ENCODE results near the gene SCN4A.

GRCh38 chr17:63929860-63930766 is 42.6 kb downstream of the SCN4A start:
- TF ChIP-seq, protein P1, sequence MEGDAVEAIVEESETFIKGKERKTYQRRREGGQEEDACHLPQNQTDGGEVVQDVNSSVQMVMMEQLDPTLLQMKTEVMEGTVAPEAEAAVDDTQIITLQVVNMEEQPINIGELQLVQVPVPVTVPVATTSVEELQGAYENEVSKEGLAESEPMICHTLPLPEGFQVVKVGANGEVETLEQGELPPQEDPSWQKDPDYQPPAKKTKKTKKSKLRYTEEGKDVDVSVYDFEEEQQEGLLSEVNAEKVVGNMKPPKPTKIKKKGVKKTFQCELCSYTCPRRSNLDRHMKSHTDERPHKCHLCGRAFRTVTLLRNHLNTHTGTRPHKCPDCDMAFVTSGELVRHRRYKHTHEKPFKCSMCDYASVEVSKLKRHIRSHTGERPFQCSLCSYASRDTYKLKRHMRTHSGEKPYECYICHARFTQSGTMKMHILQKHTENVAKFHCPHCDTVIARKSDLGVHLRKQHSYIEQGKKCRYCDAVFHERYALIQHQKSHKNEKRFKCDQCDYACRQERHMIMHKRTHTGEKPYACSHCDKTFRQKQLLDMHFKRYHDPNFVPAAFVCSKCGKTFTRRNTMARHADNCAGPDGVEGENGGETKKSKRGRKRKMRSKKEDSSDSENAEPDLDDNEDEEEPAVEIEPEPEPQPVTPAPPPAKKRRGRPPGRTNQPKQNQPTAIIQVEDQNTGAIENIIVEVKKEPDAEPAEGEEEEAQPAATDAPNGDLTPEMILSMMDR (IDR thresholded peaks at IDR 0.05): no peak
- no peak for TF ChIP-seq EP300 (IDR thresholded peaks at IDR 0.05)
- no peak for TF ChIP-seq POLR2A (IDR thresholded peaks at IDR 0.05)

All from upper lobe of left lung (tissue), 4 donors.